UCSD-AML1 (cell line): ENCODE results near the gene MRPS6.
A peak's percentile ranks its signal among the peaks of the same experiment; 100 is the strongest.

ENCODE experiments used
- DNase-seq: peaks from one replicate; lab custom pipeline; 2025; ENCODE audit not compliant: unreplicated experiment; lab: John Stamatoyannopoulos, UW

Gene MRPS6

GRCh38 chr21:34073032-34073748 is at the start of gene MRPS6, which contains the start of gene SLC5A3:
MRPS6 (plus strand) TSS chr21:34073578; CDS start chr21:34073701, 123 bp downstream.
SLC5A3 (plus strand) TSS chr21:34073578; CDS start chr21:34095199, 21,621 bp downstream.
- peak; percentile 83 for DNase-seq

GRCh38 chr21:34023691-34024373 is 49.5 kb upstream of the MRPS6 start:
- no peak for DNase-seq

- no peak for DNase-seq
These were observed 49.0 kb upstream of the MRPS6 start for GRCh38 chr21:34024374-34024693.

- no peak for DNase-seq
These were observed 45.5 kb upstream of the MRPS6 start for GRCh38 chr21:34027721-34028461.

GRCh38 chr21:34029743-34030528 is 43.4 kb upstream of the MRPS6 start:
- DNase-seq = no peak

GRCh38 chr21:34031835-34032370 is 41.5 kb upstream of the MRPS6 start:
- DNase-seq = no peak

GRCh38 chr21:34034369-34035014 is 38.9 kb upstream of the MRPS6 start:
- no peak for DNase-seq

- DNase-seq = no peak
These were observed 37.6 kb upstream of the MRPS6 start for GRCh38 chr21:34035619-34036354.

- DNase-seq = no peak
These were observed 36.2 kb upstream of the MRPS6 start for GRCh38 chr21:34037009-34037795.

- DNase-seq = no peak
These were observed 33.5 kb upstream of the MRPS6 start for GRCh38 chr21:34039678-34040382.

GRCh38 chr21:34042735-34043134 is 30.6 kb upstream of the MRPS6 start:
- no peak for DNase-seq

- no peak for DNase-seq
These were observed 30.0 kb upstream of the MRPS6 start for GRCh38 chr21:34043333-34043732.

GRCh38 chr21:34046917-34047316 is 26.5 kb upstream of the MRPS6 start:
- DNase-seq = no peak

GRCh38 chr21:34047835-34048234 is 25.5 kb upstream of the MRPS6 start:
- no peak for DNase-seq

- DNase-seq = no peak
These were observed 21.2 kb upstream of the MRPS6 start for GRCh38 chr21:34052171-34052570.

GRCh38 chr21:34054259-34054658 is 19.1 kb upstream of the MRPS6 start:
- DNase-seq = no peak

- no peak for DNase-seq
These were observed 17.8 kb upstream of the MRPS6 start for GRCh38 chr21:34055615-34056014.

GRCh38 chr21:34061983-34062382 is 11.4 kb upstream of the MRPS6 start:
- DNase-seq = no peak
